HG02678 (cell line): ENCODE results near the gene KIAA0232.

Experiments used
- ATAC-seq: cut with Tn5 transposase; IDR thresholded peaks from one replicate; pipeline ENCODE4 v1.9.1; 2021; ENCODE audit warnings: mild to moderate bottlenecking, moderate library complexity; ENCODE audit not compliant: unreplicated experiment

Gene KIAA0232

GRCh38 chr4:6782147-6782845, at the start of gene KIAA0232:
TSS of gene KIAA0232 (plus strand) at chr4:6782727. CDS start at chr4:6824454, 41,727 bp downstream.
- peak; percentile 73 for ATAC-seq

GRCh38 chr4:6733358-6734164, 49.0 kb upstream of the KIAA0232 start:
- ATAC-seq = no peak

GRCh38 chr4:6734165-6734786, 48.3 kb upstream of the KIAA0232 start:
- no peak for ATAC-seq

GRCh38 chr4:6739920-6740319, 42.6 kb upstream of the KIAA0232 start:
- no peak for ATAC-seq

GRCh38 chr4:6740347-6740746, 42.2 kb upstream of the KIAA0232 start:
- no peak for ATAC-seq

GRCh38 chr4:6742507-6742906, 40.0 kb upstream of the KIAA0232 start:
- ATAC-seq = no peak

GRCh38 chr4:6742989-6743388, 39.5 kb upstream of the KIAA0232 start:
- ATAC-seq = no peak

GRCh38 chr4:6746721-6747293, 35.7 kb upstream of the KIAA0232 start:
- ATAC-seq = no peak

GRCh38 chr4:6747294-6748051, 35.1 kb upstream of the KIAA0232 start:
- no peak for ATAC-seq

GRCh38 chr4:6748286-6748685, 34.2 kb upstream of the KIAA0232 start:
- no peak for ATAC-seq

- ATAC-seq = no peak
These were observed 33.0 kb upstream of the KIAA0232 start for GRCh38 chr4:6749340-6750171.

- ATAC-seq = no peak
These were observed 32.0 kb upstream of the KIAA0232 start for GRCh38 chr4:6750286-6751221.

GRCh38 chr4:6751611-6752485, 30.7 kb upstream of the KIAA0232 start:
- ATAC-seq = no peak

GRCh38 chr4:6752486-6752829, 30.1 kb upstream of the KIAA0232 start:
- no peak for ATAC-seq

GRCh38 chr4:6753103-6753560, 29.4 kb upstream of the KIAA0232 start:
- ATAC-seq = no peak

GRCh38 chr4:6753891-6754290, 28.6 kb upstream of the KIAA0232 start:
- ATAC-seq = no peak

GRCh38 chr4:6754481-6755087, 27.9 kb upstream of the KIAA0232 start:
- ATAC-seq = no peak
